Vagina (tissue), 2 donors: ENCODE data around the gene CACUL1.

Experiments used
- CTCF ChIP-seq, 3 experiments: fragments of 450-650 bp in 2 of 3; fragments of 200-600 bp in 1 of 3; sonication (generic) in 1 of 3; IDR thresholded peaks; one replicate each; pipeline ENCODE4 v1.5.1; 2017 to 2019; ENCODE audit warnings: antibody characterized with exemption in 3 of 3, mild to moderate bottlenecking in 2 of 3, moderate library complexity in 2 of 3
- POLR2A ChIP-seq, 2 donors: fragments of 450-650 bp; IDR thresholded peaks; one replicate each; pipeline ENCODE4 v1.6.1; 2017; ENCODE audit warnings: antibody characterized with exemption in 2 of 2, mild to moderate bottlenecking in 2 of 2, moderate library complexity in 2 of 2
- POLR2AphosphoS5 ChIP-seq, 2 donors: sonication (generic); formaldehyde crosslinking; IDR thresholded peaks; one replicate each; pipeline ENCODE4 v1.9.0; 2017; ENCODE audit warnings: antibody characterized with exemption in 2 of 2, mild to moderate bottlenecking in 2 of 2, low read depth in 1 of 2; ENCODE audit not compliant: insufficient read depth in 1 of 2

DNA sequence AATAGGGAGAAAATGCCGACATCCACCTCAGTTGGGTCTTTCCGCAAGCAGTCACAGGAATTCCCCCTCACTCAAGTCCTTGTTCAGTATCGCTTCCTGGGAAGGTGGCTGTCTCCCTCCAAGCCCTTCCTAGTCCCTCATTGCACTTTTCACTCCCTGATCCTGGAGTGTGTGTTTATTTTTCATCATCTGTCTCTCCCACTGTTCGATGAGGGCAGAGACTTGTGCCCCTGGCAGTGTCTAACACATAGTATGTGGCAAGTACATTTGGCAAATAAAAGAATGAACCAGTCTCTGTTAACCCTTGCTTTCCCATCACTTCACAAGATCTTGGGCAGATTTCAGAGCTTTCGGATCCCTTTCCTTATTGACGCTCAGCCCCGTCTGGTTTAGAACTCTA lies 24.0 kb upstream of the CACUL1 start:
- no peak for TF ChIP-seq POLR2AphosphoS5 (IDR thresholded peaks at IDR 0.05; ENCODE audit: insufficient read depth in 1 of 2, low read depth in 1 of 2)
- no peak for TF ChIP-seq CTCF (IDR thresholded peaks at IDR 0.05)
- TF ChIP-seq POLR2A (IDR thresholded peaks at IDR 0.05), result no peak
